Measurements from ENCODE around the gene GALNT6. TPM values are rescaled to one million over a fixed set of nuclear protein-coding genes. Genes with fewer than 3 reads are reported as not detected.

Gene GALNT6
- total RNA-seq, 6 experiments from 2014 or later, result 68.2 to 93.9 (median 71.7) TPM

GRCh38 chr12:51421266-51421884 is 30.2 kb upstream of the GALNT6 start:
- Mint-ChIP-seq H3K4me1 (ENCODE audit: low read depth) (peaks cover 19% of the 10 kb centered on the region), H3K27ac (no peak overlapping the region), H3K36me3 (ENCODE audit: low read depth) (no peaks in the 10 kb centered on the region), H3K9me3 (no peaks in the 10 kb centered on the region), H3K4me3 (no peak overlapping the region), H3K27me3 (ENCODE audit: insufficient read depth) (no peaks in the 10 kb centered on the region)
- peak; percentile 71 for DNase-seq
- peak; percentile 81 for TF ChIP-seq CTCF (IDR thresholded peaks at IDR 0.05)

- Mint-ChIP-seq H3K36me3 (ENCODE audit: low read depth) (no peaks in the 10 kb centered on the region), H3K4me3 (no peak overlapping the region), H3K4me1 (ENCODE audit: low read depth) (peaks cover 6% of the 10 kb centered on the region), H3K27me3 (ENCODE audit: insufficient read depth) (no peaks in the 10 kb centered on the region), H3K9me3 (no peaks in the 10 kb centered on the region), H3K27ac (no peak overlapping the region)
- peak; percentile 15 for DNase-seq
- TF ChIP-seq CTCF (IDR thresholded peaks at IDR 0.05), result peak; percentile 38; the same call in 1 of the 2 replicates
Observed at GRCh38 chr12:51419425-51420193, 28.4 kb upstream of the GALNT6 start.

- no peak overlapping the region for H3K4me3 Mint-ChIP-seq
- peaks cover 16% of the 10 kb centered on the region for H3K4me1 Mint-ChIP-seq (ENCODE audit: low read depth)
- no peak for TF ChIP-seq CTCF (IDR thresholded peaks at IDR 0.05)
- no peaks in the 10 kb centered on the region for H3K27me3 Mint-ChIP-seq (ENCODE audit: insufficient read depth)
- no peaks in the 10 kb centered on the region for H3K9me3 Mint-ChIP-seq
- DNase-seq, result no peak
- H3K36me3 Mint-ChIP-seq (ENCODE audit: low read depth), result no peaks in the 10 kb centered on the region
- H3K27ac Mint-ChIP-seq, result no peak overlapping the region
Observed at GRCh38 chr12:51417826-51418225, 26.6 kb upstream of the GALNT6 start.

GRCh38 chr12:51415931-51416330 is 24.7 kb upstream of the GALNT6 start:
- no peak overlapping the region for H3K4me3 Mint-ChIP-seq
- no peaks in the 10 kb centered on the region for H3K27me3 Mint-ChIP-seq (ENCODE audit: insufficient read depth)
- no peak overlapping the region for H3K27ac Mint-ChIP-seq
- H3K4me1 Mint-ChIP-seq (ENCODE audit: low read depth), result peaks cover 19% of the 10 kb centered on the region
- no peak for TF ChIP-seq CTCF (IDR thresholded peaks at IDR 0.05)
- DNase-seq, result no peak
- no peaks in the 10 kb centered on the region for H3K9me3 Mint-ChIP-seq
- H3K36me3 Mint-ChIP-seq (ENCODE audit: low read depth), result no peaks in the 10 kb centered on the region

GRCh38 chr12:51413791-51414190 is 22.6 kb upstream of the GALNT6 start:
- Mint-ChIP-seq H3K27ac (no peak overlapping the region), H3K9me3 (no peaks in the 10 kb centered on the region), H3K4me3 (0 out of 2 replicates have a peak overlapping the region, but pooled peaks have one; percentile 1), H3K27me3 (ENCODE audit: insufficient read depth) (no peaks in the 10 kb centered on the region), H3K4me1 (ENCODE audit: low read depth) (peaks cover 19% of the 10 kb centered on the region), H3K36me3 (ENCODE audit: low read depth) (no peaks in the 10 kb centered on the region)
- no peak for TF ChIP-seq CTCF (IDR thresholded peaks at IDR 0.05)
- no peak for DNase-seq
